Left cardiac atrium (tissue), 4 donors: Measurements from ENCODE around the gene CASZ1. TPM values are rescaled to one million over a fixed set of nuclear protein-coding genes. Genes with fewer than 3 reads are reported as not detected.

Experiments used
- ATAC-seq, 2 donors: fragments of 200-7000 bp; cut with Tn5 transposase; one replicate each; pipeline ENCODE4 v1.9.1; 2020; ENCODE audit warnings: mild to moderate bottlenecking in 2 of 2, moderate library complexity in 2 of 2
- DNase-seq: peaks from one replicate; pipeline ENCODE4 v3.0.0-alpha.2; 2020
- intact Hi-C, 2 donors: fragments of 100-400 bp; cut with DNase I; formaldehyde crosslinking; loops; one replicate each; pipeline versions ENCODE4 v1.14.1 to v1.15.1; 2022 to 2023
- total RNA-seq, 2 donors: library from RNA; stranded (reverse); fragmentation: NEBNext Ultra II Directional; extraction: Animal tissue kit (Norgen Biotek cat#: 25700); gene quantifications; one replicate each; pipeline ENCODE4 v1.2.1, GENCODE V29; 2021
- donor health status: DM: no; HTN: yes; CAD: no.
- donor health status: DM: no; HTN: yes; CAD: no; lungs with severe emphysema.
- donor health status: DM: yes; HTN: yes; CAD: no.
- donor health status: Dilated cardiomyopathy.

CASZ1 gene
- total RNA-seq, 2 donors from 2014 or later, result 37.6 to 68.2 TPM

- DNase-seq, result no peak
- intact Hi-C loops, result no loop called here
- ATAC-seq, result no peak
These were observed 73.1 kb downstream of the CASZ1 start for GRCh38 chr1:10723317-10723716.

GRCh38 chr1:10722803-10723202 is 73.6 kb downstream of the CASZ1 start:
- DNase-seq (no peak), ATAC-seq (no peak)
- intact Hi-C loops, result no loop called here

GRCh38 chr1:10721381-10722321 is 74.8 kb downstream of the CASZ1 start:
- intact Hi-C loops, result no loop called here
- ATAC-seq (no peak), DNase-seq (no peak)

- intact Hi-C loops, result no loop called here
- ATAC-seq (peak; percentile 1 to 13), DNase-seq (no peak)
These were observed 75.8 kb downstream of the CASZ1 start for GRCh38 chr1:10720635-10721034.

- ATAC-seq, result no peak
- DNase-seq, result no peak
- intact Hi-C loops, result no loop called here
These were observed 78.4 kb downstream of the CASZ1 start for GRCh38 chr1:10718083-10718415.

GRCh38 chr1:10717296-10718082 is 79.0 kb downstream of the CASZ1 start:
- ATAC-seq, result peak; percentile 47 to 53

GRCh38 chr1:10716840-10717239 is 79.6 kb downstream of the CASZ1 start:
- intact Hi-C loops, result no loop called here
- DNase-seq (no peak), ATAC-seq (peak; percentile 24 to 35)

More at GRCh38 chr1:10717296-10718082, 79.0 kb downstream of the CASZ1 start:
- intact Hi-C loops, result no loop called here
- DNase-seq, result no peak

GRCh38 chr1:10714337-10715114 is 81.9 kb downstream of the CASZ1 start:
- ATAC-seq (peak; percentile 75 to 81), DNase-seq (peak; percentile 71)
- intact Hi-C loops, result no loop called here

GRCh38 chr1:10713614-10714013 is 82.8 kb downstream of the CASZ1 start:
- intact Hi-C loops, result no loop called here
- ATAC-seq, result no peak
- no peak for DNase-seq

GRCh38 chr1:10712568-10713362 is 83.7 kb downstream of the CASZ1 start:
- ATAC-seq (no peak), DNase-seq (no peak)
- intact Hi-C loops, result no loop called here

- ATAC-seq, result peak in 1 of 2 donors; percentile 5
- intact Hi-C loops, result no loop called here
- no peak for DNase-seq
These were observed 86.0 kb downstream of the CASZ1 start for GRCh38 chr1:10710489-10710888.

- intact Hi-C loops, result no loop called here
- ATAC-seq (no peak), DNase-seq (no peak)
These were observed 86.8 kb downstream of the CASZ1 start for GRCh38 chr1:10709646-10710045.

- intact Hi-C loops, result no loop called here
- DNase-seq (no peak), ATAC-seq (no peak)
These were observed 87.3 kb downstream of the CASZ1 start for GRCh38 chr1:10709165-10709564.

- no peak for ATAC-seq
- intact Hi-C loops, result no loop called here
- no peak for DNase-seq
These were observed 87.7 kb downstream of the CASZ1 start for GRCh38 chr1:10708757-10709156.

GRCh38 chr1:10707208-10707607 is 89.2 kb downstream of the CASZ1 start:
- ATAC-seq (no peak), DNase-seq (no peak)

GRCh38 chr1:10706376-10706913 is 90.0 kb downstream of the CASZ1 start:
- intact Hi-C loops, result no loop called here
- ATAC-seq (peak; percentile 59 to 86), DNase-seq (no peak)

More at GRCh38 chr1:10707208-10707607, 89.2 kb downstream of the CASZ1 start:
- intact Hi-C loops, result no loop called here

- intact Hi-C loops, result no loop called here
- DNase-seq, result no peak
- peak; percentile 10 to 41 for ATAC-seq
These were observed 90.5 kb downstream of the CASZ1 start for GRCh38 chr1:10705953-10706352.

- no peak for ATAC-seq
- DNase-seq, result no peak
- intact Hi-C loops, result no loop called here
These were observed 92.0 kb downstream of the CASZ1 start for GRCh38 chr1:10704368-10704882.
